HCT116 (cell line): ENCODE results near the gene TSPAN10. TPM values are rescaled to one million over a fixed set of nuclear protein-coding genes. Genes with fewer than 3 reads are reported as not detected.

ENCODE experiments used
- ATAC-seq: fragments of 200-7000 bp; cut with Tn5 transposase; 2 replicates; pipeline ENCODE4 v1.9.1; 2020; ENCODE audit warnings: mild to moderate bottlenecking, moderate library complexity
- BruUV-seq: library from RNA; stranded (reverse); fragments of 400-500 nt; replicated peaks from 2 replicates; lab custom pipeline; 2021; lab: Mats Ljungman, UMichigan
- CTCF ChIA-PET: fragments of 300-600 bp; sonication (Branson Sonifier 250); formaldehyde crosslinking; loops from one replicate; lab custom pipeline; 2021; ENCODE audit warnings: antibody characterized with exemption; lab: Charles Lee
- POLR2A ChIA-PET: fragments of 300-600, 350-600 bp; sonication (Branson Sonifier 250); formaldehyde crosslinking; loops from one replicate; lab custom pipeline; 2021; ENCODE audit warnings: antibody characterized with exemption; lab: Charles Lee
- RAD21 ChIA-PET, 2 experiments: fragments of 300-600 bp; sonication (Branson Sonifier 250); formaldehyde crosslinking; loops; one replicate each; lab custom pipeline; 2023; ENCODE audit warnings: low total read pairs in 2 of 2; ENCODE audit not compliant: uncharacterized antibody in 2 of 2, unreplicated experiment in 2 of 2, low non-redundant PET in 1 of 2; lab: Charles Lee
- DNase-seq: peaks from one replicate; pipeline ENCODE4 v3.0.0-alpha.2; 2010; ENCODE audit warnings: low read depth, low spot score
- H2AFZ ChIP-seq: fragments of 200-600 bp; shearing (Covaris generic), sonication (generic); 2 replicates; pipeline ENCODE4 v1.6.1; 2017; ENCODE audit warnings: low read depth, mixed run types, mixed read lengths, antibody characterized with exemption, low read length; ENCODE audit not compliant: poor library complexity, severe bottlenecking
- H3K27ac ChIP-seq: 2 replicates; pipeline ENCODE4 v1.5.1; 2012; ENCODE audit warnings: low read depth, low read length
- H3K27me3 ChIP-seq: fragments of 200-600 bp; sonication (generic); 2 replicates; pipeline ENCODE4 v1.6.1; 2016; ENCODE audit warnings: mixed run types, low read length, mixed read lengths; ENCODE audit not compliant: insufficient read depth
- H3K36me3 ChIP-seq, 2 experiments: fragments of 200-500 bp in 1 of 2; fragments of 200-600 bp in 1 of 2; sonication (Bioruptor generic) in 1 of 2; sonication (generic) in 1 of 2; 2 replicates each; pipeline versions ENCODE4 v1.5.1 to v1.6.1; 2014 to 2016; ENCODE audit warnings: low read length in 2 of 2, inconsistent platforms in 1 of 2, mixed read lengths in 1 of 2, mixed run types in 1 of 2; ENCODE audit not compliant: insufficient read depth in 2 of 2, control insufficient read depth in 1 of 2
- H3K4me1 ChIP-seq, 2 experiments: fragments of 200-600 bp in 1 of 2; sonication (generic) in 1 of 2; 2 replicates each; pipeline versions ENCODE4 v1.5.1 to v1.6.1; 2012 to 2017; ENCODE audit warnings: low read length in 2 of 2, inconsistent platforms in 1 of 2, mild to moderate bottlenecking in 1 of 2, mixed read lengths in 1 of 2, mixed run types in 1 of 2, moderate library complexity in 1 of 2; ENCODE audit not compliant: insufficient read depth in 2 of 2, control insufficient read depth in 1 of 2
- H3K4me2 ChIP-seq: fragments of 200-600 bp; sonication (generic); 2 replicates; pipeline ENCODE4 v1.6.1; 2017; ENCODE audit warnings: mixed run types, low read length, mixed read lengths
- H3K4me3 ChIP-seq, 2 experiments: fragments of 200-600 bp in 1 of 2; sonication (generic) in 1 of 2; replicated peaks in 1 of 2; 2 replicates each; pipeline ENCODE4 v1.5.1; 2011 to 2016; ENCODE audit warnings: low read length in 2 of 2, control low read depth in 1 of 2, low read depth in 1 of 2, mild to moderate bottlenecking in 1 of 2, mixed read lengths in 1 of 2, mixed run types in 1 of 2
- H3K79me2 ChIP-seq: fragments of 200-600 bp; sonication (generic); 2 replicates; pipeline ENCODE4 v1.6.1; 2017; ENCODE audit warnings: mild to moderate bottlenecking, mixed run types, low read length, moderate library complexity, mixed read lengths; ENCODE audit not compliant: insufficient read depth
- H3K9ac ChIP-seq: fragments of 200-600 bp; sonication (generic); 2 replicates; pipeline ENCODE4 v1.6.1; 2016; ENCODE audit warnings: low read length, mixed read lengths
- H3K9me2 ChIP-seq: fragments of 200-600 bp; sonication (generic), shearing (Covaris generic); 2 replicates; pipeline ENCODE4 v1.6.1; 2017; ENCODE audit warnings: mixed run types, mild to moderate bottlenecking, moderate library complexity; ENCODE audit not compliant: insufficient read depth
- H3K9me3 ChIP-seq, 2 experiments: fragments of 200-500 bp in 1 of 2; fragments of 200-600 bp in 1 of 2; sonication (Bioruptor generic) in 1 of 2; sonication (generic) in 1 of 2; 2 replicates each; pipeline ENCODE4 v1.6.1; 2014 to 2017; ENCODE audit warnings: low read length in 2 of 2, mixed read lengths in 2 of 2, inconsistent platforms in 1 of 2, low read depth in 1 of 2, mild to moderate bottlenecking in 1 of 2, mixed run types in 1 of 2, moderate library complexity in 1 of 2; ENCODE audit not compliant: control insufficient read depth in 1 of 2, insufficient read depth in 1 of 2
- H4K20me1 ChIP-seq: fragments of 200-600 bp; sonication (generic), shearing (Covaris generic); 2 replicates; pipeline ENCODE4 v1.6.1; 2017; ENCODE audit warnings: mixed run types, mild to moderate bottlenecking, moderate library complexity; ENCODE audit not compliant: insufficient read depth
- CEBPB ChIP-seq: IDR thresholded peaks from 2 replicates; pipeline ENCODE4 v1.6.1; 2012; ENCODE audit warnings: low read depth
- CTCF ChIP-seq, 3 experiments: fragments of 200-600 bp in 1 of 3; sonication (generic) in 1 of 3; IDR thresholded peaks in 2 of 3; conservative IDR thresholded peaks in 1 of 3; 2 replicates each; pipeline ENCODE4 v1.5.1; 2012 to 2017; ENCODE audit warnings: low read depth in 2 of 3, low read length in 2 of 3, antibody characterized with exemption in 1 of 3, borderline replicate concordance in 1 of 3, control low read depth in 1 of 3, mild to moderate bottlenecking in 1 of 3, mixed read lengths in 1 of 3, mixed run types in 1 of 3, moderate library complexity in 1 of 3; ENCODE audit not compliant: insufficient read depth in 1 of 3
- ELF1 ChIP-seq: IDR thresholded peaks from 2 replicates; pipeline ENCODE4 v1.6.1; 2012; ENCODE audit warnings: low read depth, borderline replicate concordance
- EZH2 ChIP-seq: fragments of 200-600 bp; sonication (generic); IDR thresholded peaks from 2 replicates; pipeline ENCODE4 v1.6.1; 2017; ENCODE audit warnings: antibody characterized with exemption, mixed run types
- POLR2AphosphoS5 ChIP-seq: IDR thresholded peaks from 2 replicates; pipeline ENCODE4 v1.6.1; 2011; ENCODE audit warnings: mild to moderate bottlenecking, low read depth, low read length, moderate library complexity
- RAD21 ChIP-seq: IDR thresholded peaks from 2 replicates; pipeline ENCODE4 v1.6.1; 2012; ENCODE audit warnings: low read depth, mild to moderate bottlenecking
- SIN3A ChIP-seq: IDR thresholded peaks from 2 replicates; pipeline ENCODE4 v1.6.1; 2012; ENCODE audit warnings: low read depth
- SRF ChIP-seq: IDR thresholded peaks from 2 replicates; pipeline ENCODE4 v1.6.1; 2012; ENCODE audit warnings: low read depth
- TCF7L2 ChIP-seq: IDR thresholded peaks from 2 replicates; pipeline ENCODE4 v1.7.0; 2011; ENCODE audit warnings: borderline replicate concordance, inconsistent platforms; ENCODE audit not compliant: insufficient read depth, insufficient read length; ENCODE audit errors: extremely low read depth
- ZFX ChIP-seq: fragments of 450-650 bp; IDR thresholded peaks from 2 replicates; pipeline ENCODE4 v1.6.1; 2017
- intact Hi-C: fragments of 100-400 bp; cut with micrococcal nuclease; formaldehyde crosslinking; loops from 2 replicates; pipeline ENCODE4 v1.10.0; 2022
- total RNA-seq: library from RNA; stranded (reverse); gene quantifications from one replicate; pipeline ENCODE4 v1.2.1, GENCODE V29; 2021; ENCODE audit not compliant: unreplicated experiment

The TSPAN10 gene
- total RNA-seq, 1 experiment from 2014 or later, result 2.3 TPM

DNA sequence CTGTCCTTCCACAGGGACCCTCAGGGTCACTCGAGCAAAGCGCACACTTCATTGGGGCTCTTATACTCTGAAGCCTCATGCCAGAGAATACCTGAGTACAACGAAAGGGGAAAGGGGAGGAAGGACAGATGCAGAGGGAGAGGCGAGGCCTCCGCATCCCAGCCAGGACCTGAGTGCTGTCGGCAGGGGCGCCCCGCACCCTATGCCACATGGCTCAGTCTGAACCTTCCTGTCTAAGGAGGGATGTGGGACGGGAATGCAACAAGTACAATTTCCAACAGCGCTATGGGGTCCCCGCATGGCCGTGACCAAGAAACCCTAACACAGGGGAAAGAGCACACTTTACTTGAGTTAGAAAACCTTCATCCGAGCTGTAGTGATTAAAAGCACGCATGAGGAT, 45.0 kb upstream of the TSPAN10 start:
- no peaks in the 10 kb centered on the region for H3K9me3 ChIP-seq
- DNase-seq, result no peak
- H3K9me2 ChIP-seq, result no peaks in the 10 kb centered on the region
- intact Hi-C loops, result no loop called here
- H3K4me1 ChIP-seq, result no peaks in the 10 kb centered on the region
- no peak overlapping the region for H3K4me3 ChIP-seq
- POLR2A ChIA-PET, result no interaction called here
- no peaks in the 10 kb centered on the region for H3K27me3 ChIP-seq
- BruUV-seq, result no TSS peak
- no peak for ATAC-seq
- TF ChIP-seq TCF7L2 (no peak), ZFX (0 out of 2 replicates have a peak, but pooled peaks have one; percentile 10)
- CTCF ChIA-PET, result no interaction called here
- no peak overlapping the region for H3K4me2 ChIP-seq
- no peak overlapping the region for H3K27ac ChIP-seq
- H3K79me2 ChIP-seq, result peaks cover 48% of the 10 kb centered on the region; the same call in 1 of the 2 replicates
- H3K9ac ChIP-seq, result no peak overlapping the region
- RAD21 ChIA-PET, result no interaction called here
- H2AFZ ChIP-seq, result no peak overlapping the region
- no peaks in the 10 kb centered on the region for H4K20me1 ChIP-seq
- H3K36me3 ChIP-seq, result peaks cover 69 to 77% of the 10 kb centered on the region in 2 experiments

DNA sequence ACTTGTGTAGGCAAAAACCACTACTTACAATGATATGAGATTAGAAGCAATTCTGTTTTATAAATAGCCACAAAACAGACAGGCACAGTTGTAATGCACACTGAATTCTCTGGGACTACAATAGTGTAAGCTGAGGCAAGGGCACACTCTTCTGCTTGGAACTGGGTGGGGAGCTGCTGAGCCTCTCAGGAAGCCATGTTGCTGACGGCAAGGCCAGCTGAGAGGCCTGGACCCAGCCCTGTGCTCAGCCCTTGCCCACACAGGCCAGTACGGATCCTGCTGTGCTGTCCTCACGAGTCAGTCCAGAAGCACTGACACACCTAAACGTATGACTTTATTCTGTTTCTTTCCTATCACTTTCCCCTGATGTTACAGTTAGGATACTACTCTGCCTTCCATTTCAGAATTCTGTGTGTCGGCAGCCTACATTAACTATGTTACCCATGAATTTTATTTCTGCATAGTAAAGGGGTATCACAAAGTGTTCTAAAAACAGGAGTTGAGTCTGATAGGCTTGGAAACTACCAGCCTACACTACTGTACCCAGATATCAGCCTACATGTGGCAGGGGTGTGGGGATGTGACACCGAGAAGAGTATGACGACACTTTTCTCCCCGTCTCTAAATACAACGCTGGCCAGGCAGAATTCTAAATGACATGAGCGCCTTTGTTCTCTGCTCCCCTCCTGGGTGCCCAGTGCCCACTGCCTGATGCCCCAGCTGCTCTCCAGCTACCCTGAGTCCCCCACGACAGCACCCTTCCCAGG, 43.7 kb upstream of the TSPAN10 start:
- Histone ChIP-seq H3K27me3 (no peaks in the 10 kb centered on the region), H3K36me3 (peaks cover 69 to 79% of the 10 kb centered on the region in 2 experiments), H3K4me2 (no peak overlapping the region), H3K9me2 (no peaks in the 10 kb centered on the region), H3K27ac (no peak overlapping the region), H3K4me1 (peaks cover 0 to 4% of the 10 kb centered on the region in 2 experiments; a peak in 2 of 4 replicates), H2AFZ (no peak overlapping the region), H3K9ac (no peak overlapping the region), H3K9me3 (no peaks in the 10 kb centered on the region), H3K4me3 (no peak overlapping the region), H4K20me1 (peaks cover 3% of the 10 kb centered on the region; the same call in 1 of the 2 replicates), H3K79me2 (peaks cover 50% of the 10 kb centered on the region; the same call in 1 of the 2 replicates)
- ATAC-seq (no peak; the same call in 1 of the 2 replicates), DNase-seq (no peak)
- BruUV-seq, result no TSS peak
- intact Hi-C loops, result no loop called here
- ChIA-PET POLR2A (no interaction called here), CTCF (no interaction called here), RAD21 (no interaction called here)
- TF ChIP-seq SRF (no peak), ELF1 (no peak), CTCF (IDR thresholded peaks at IDR 0.05 in 2 of 3, conservative IDR thresholded peaks at IDR 0.05 in 1 of 3; ENCODE audit: borderline replicate concordance in 1 of 3, insufficient read depth in 1 of 3, low read depth in 2 of 3, low read length in 2 of 3) (no peak), CEBPB (no peak), POLR2AphosphoS5 (no peak), RAD21 (no peak), SIN3A (no peak), EZH2 (no peak)
